ENCODE data around the gene DNAJC5G. TPM values are rescaled to one million over a fixed set of nuclear protein-coding genes. Genes with fewer than 3 reads are reported as not detected.

The DNAJC5G gene
- polyA plus RNA-seq, 1 of the 3 experiments (the other 2 are of a cell fraction): 0.18 TPM

- Histone ChIP-seq H3K4me1 (ENCODE audit: control insufficient read depth in 1 of 2, insufficient read depth in 2 of 2, low read depth in 1 of 2, low read length in 1 of 2) (no peaks in the 10 kb centered on the region), H3K4me3 (ENCODE audit: low read depth in 2 of 2, low read length in 1 of 2) (no peak overlapping the region), H4K20me1 (ENCODE audit: insufficient read depth) (no peaks in the 10 kb centered on the region), H2AFZ (ENCODE audit: low read depth) (no peak overlapping the region), H3K4me2 (no peak overlapping the region), H3K9ac (no peak overlapping the region), H3K27me3 (ENCODE audit: insufficient read depth) (no peaks in the 10 kb centered on the region), H3K9me3 (no peaks in the 10 kb centered on the region), H3K9me2 (no peaks in the 10 kb centered on the region), H3K27ac (ENCODE audit: low read depth in 2 of 2, low read length in 1 of 2) (no peak overlapping the region), H3K36me3 (replicated peaks in 1 of 2; ENCODE audit: control insufficient read depth in 1 of 2, insufficient read depth in 2 of 2, low read length in 1 of 2) (peaks cover 48 to 93% of the 10 kb centered on the region in 2 experiments), H3F3A (replicated peaks; ENCODE audit: insufficient read depth) (no peaks in the 10 kb centered on the region), H3K79me2 (ENCODE audit: insufficient read depth) (no peaks in the 10 kb centered on the region)
- DNase-seq: no peak
- POLR2A ChIA-PET: interaction anchor here (0.7 kb wide), 1 partner anchor 127 kb away, joined by 3 read pairs; no protein-coding TSS in a partner anchor
- CTCF ChIA-PET: interaction anchor here (0.7 to 6.8 kb wide), 3 partner anchors 15 to 67 kb away, joined by 4 to 39 read pairs (median 4); partner anchors contain the start of gene TRIM54
- TF ChIP-seq FOSL2 (IDR thresholded peaks at IDR 0.05; ENCODE audit: borderline replicate concordance, low read depth) (no peak), RFX5 (IDR thresholded peaks at IDR 0.05; ENCODE audit: low read length) (no peak), TCF12 (IDR thresholded peaks at IDR 0.05) (no peak), MEF2A (IDR thresholded peaks at IDR 0.05; ENCODE audit: borderline replicate concordance, low read depth) (no peak), NRF1 (IDR thresholded peaks at IDR 0.05; ENCODE audit: low read depth, low read length) (no peak), CHD2 (IDR thresholded peaks at IDR 0.05; ENCODE audit: low read length, partially characterized antibody) (no peak), ELF1 (IDR thresholded peaks at IDR 0.05) (no peak), REST (IDR thresholded peaks at IDR 0.05; ENCODE audit: low read depth, low read length) (no peak), TEAD4 (IDR thresholded peaks at IDR 0.05; ENCODE audit: borderline replicate concordance, insufficient read depth) (no peak), PBX3 (IDR thresholded peaks at IDR 0.05) (no peak), EP300 (IDR thresholded peaks at IDR 0.05; ENCODE audit: borderline replicate concordance in 1 of 2, low read depth in 1 of 2, low read length in 1 of 2) (no peak), POLR2AphosphoS5 (IDR thresholded peaks at IDR 0.05; ENCODE audit: low read depth, low read length) (no peak), GABPA (IDR thresholded peaks at IDR 0.05; ENCODE audit: low read depth) (no peak), FOXJ3 (CRISPR knock-in tag; IDR thresholded peaks at IDR 0.05) (no peak), USF1 (IDR thresholded peaks at IDR 0.05; ENCODE audit: borderline replicate concordance, low read depth) (no peak), ZBTB33 (IDR thresholded peaks at IDR 0.05; ENCODE audit: borderline replicate concordance, low read depth) (no peak), SIN3A (IDR thresholded peaks at IDR 0.05; ENCODE audit: borderline replicate concordance, low read depth, low read length) (no peak), GATA2 (CRISPR knock-in tag; IDR thresholded peaks at IDR 0.05) (no peak), SMC3 (IDR thresholded peaks at IDR 0.05; ENCODE audit: low read depth, low read length) (no peak), YY1 (IDR thresholded peaks at IDR 0.05; ENCODE audit: low read depth) (no peak)
- 95% methylated on average over 12 of the region's 12 CpGs for WGBS (ENCODE audit: low lambda C conversion rate)
These were observed 39.1 kb upstream of the DNAJC5G start for GRCh38 chr2:27236136-27236535.
